Brain microvascular endothelial cell (primary cell): ENCODE results near the gene CAMK2A.

ENCODE experiments used
- DNase-seq: peaks from one replicate; pipeline ENCODE4 v3.0.0-alpha.2; 2020
- H3K27ac ChIP-seq: fragments of 250-450 bp; sonication (Bioruptor Pico); 2 replicates; pipeline ENCODE4 v1.5.1; 2020; ENCODE audit warnings: mild to moderate bottlenecking, moderate library complexity
- H3K27me3 ChIP-seq: fragments of 250-450 bp; sonication (Bioruptor Pico); replicated peaks from 2 replicates; pipeline ENCODE4 v1.5.1; 2020; ENCODE audit warnings: mild to moderate bottlenecking
- H3K36me3 ChIP-seq: fragments of 250-450 bp; sonication (Bioruptor Pico); replicated peaks from 2 replicates; pipeline ENCODE4 v1.5.1; 2020; ENCODE audit warnings: mild to moderate bottlenecking
- H3K4me3 ChIP-seq: 2 replicates; pipeline ENCODE4 v1.5.1; 2011; ENCODE audit warnings: low read depth, mild to moderate bottlenecking, control low read depth, low read length, moderate library complexity
- in situ Hi-C: cut with HindIII; loops from 2 replicates; pipeline ENCODE4 v1.10.0; 2017; ENCODE audit warnings: low sequenced_read_pairs, low pct_ligation_motif_present
- TF ChIP-seq, protein P1 (sequence below): IDR thresholded peaks from 2 replicates; pipeline ENCODE4 v1.5.1; 2011; ENCODE audit warnings: low read depth, mild to moderate bottlenecking, moderate library complexity, low read length, control low read depth, inconsistent platforms; ENCODE audit errors: missing control alignments

Gene CAMK2A

DNA sequence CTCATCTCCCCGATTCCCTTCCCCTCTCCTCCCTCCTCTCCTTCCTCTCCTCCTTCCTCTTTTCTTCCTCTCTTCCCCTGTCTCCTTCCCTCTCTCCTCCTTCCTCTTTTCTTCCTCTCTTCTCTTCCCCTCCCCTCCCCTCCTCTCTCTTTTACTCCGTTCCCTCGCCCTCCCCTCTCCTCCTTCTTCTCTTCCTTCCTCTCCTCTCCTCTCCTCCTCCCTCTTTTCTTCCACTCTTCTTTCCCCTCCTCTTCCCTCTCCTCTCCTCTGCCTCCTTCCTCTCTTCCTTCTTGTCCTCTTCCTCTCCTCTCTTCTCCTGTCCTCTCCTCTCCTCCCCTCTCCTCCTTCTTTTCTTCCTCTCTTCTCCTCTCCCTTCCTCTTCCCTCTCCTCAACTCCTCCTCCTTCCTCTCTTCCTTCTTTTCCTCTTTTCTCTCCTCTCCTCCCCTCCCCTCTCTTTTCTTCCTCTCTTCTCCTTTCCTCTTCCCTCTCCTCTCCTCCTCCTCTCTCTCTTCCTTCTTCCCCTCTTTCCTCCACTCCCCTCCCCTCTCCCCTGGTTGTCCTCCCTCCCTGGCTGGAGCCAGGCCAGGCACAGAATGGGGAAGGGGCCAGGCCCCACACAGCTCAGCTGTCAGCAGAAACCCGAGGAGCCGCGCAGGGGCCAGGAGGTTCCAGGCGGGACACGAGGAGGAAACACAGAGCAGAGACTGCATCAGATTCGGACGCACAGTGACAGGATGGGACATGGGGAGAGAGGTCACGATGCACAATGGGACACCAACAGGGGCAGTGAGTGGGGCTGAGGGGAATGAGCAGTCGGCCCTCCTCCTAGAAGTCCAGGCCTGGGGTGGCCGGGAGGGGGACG is 48.0 kb downstream of the CAMK2A start:
- no peak overlapping the region for H3K27ac ChIP-seq
- in situ Hi-C loops, result no loop called here
- no peaks in the 10 kb centered on the region for H3K27me3 ChIP-seq
- H3K4me3 ChIP-seq, result no peak overlapping the region
- TF ChIP-seq, protein P1, sequence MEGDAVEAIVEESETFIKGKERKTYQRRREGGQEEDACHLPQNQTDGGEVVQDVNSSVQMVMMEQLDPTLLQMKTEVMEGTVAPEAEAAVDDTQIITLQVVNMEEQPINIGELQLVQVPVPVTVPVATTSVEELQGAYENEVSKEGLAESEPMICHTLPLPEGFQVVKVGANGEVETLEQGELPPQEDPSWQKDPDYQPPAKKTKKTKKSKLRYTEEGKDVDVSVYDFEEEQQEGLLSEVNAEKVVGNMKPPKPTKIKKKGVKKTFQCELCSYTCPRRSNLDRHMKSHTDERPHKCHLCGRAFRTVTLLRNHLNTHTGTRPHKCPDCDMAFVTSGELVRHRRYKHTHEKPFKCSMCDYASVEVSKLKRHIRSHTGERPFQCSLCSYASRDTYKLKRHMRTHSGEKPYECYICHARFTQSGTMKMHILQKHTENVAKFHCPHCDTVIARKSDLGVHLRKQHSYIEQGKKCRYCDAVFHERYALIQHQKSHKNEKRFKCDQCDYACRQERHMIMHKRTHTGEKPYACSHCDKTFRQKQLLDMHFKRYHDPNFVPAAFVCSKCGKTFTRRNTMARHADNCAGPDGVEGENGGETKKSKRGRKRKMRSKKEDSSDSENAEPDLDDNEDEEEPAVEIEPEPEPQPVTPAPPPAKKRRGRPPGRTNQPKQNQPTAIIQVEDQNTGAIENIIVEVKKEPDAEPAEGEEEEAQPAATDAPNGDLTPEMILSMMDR, result no peak
- no peaks in the 10 kb centered on the region for H3K36me3 ChIP-seq
- no peak for DNase-seq

DNA sequence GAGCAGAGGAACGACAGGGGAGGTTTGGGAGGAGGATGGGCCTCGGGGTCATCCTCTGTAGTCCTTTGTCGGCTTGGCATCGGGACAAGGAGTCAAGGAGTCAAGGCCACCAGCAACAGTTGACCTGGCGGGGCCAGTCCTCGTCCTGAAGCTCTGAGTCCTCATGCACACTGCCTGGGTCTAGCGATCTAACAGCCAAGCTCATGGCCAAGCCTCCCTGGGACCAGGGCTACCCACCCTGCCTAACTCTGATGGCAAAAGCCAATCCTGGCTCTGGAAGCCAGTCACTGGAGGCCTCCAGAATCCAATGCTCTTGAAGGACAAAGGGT is 49.8 kb downstream of the CAMK2A start:
- Histone ChIP-seq H3K27ac (no peak overlapping the region), H3K4me3 (no peak overlapping the region), H3K36me3 (no peaks in the 10 kb centered on the region), H3K27me3 (no peaks in the 10 kb centered on the region)
- DNase-seq, result no peak
- TF ChIP-seq, protein P1, result no peak
- in situ Hi-C loops, result no loop called here

DNA sequence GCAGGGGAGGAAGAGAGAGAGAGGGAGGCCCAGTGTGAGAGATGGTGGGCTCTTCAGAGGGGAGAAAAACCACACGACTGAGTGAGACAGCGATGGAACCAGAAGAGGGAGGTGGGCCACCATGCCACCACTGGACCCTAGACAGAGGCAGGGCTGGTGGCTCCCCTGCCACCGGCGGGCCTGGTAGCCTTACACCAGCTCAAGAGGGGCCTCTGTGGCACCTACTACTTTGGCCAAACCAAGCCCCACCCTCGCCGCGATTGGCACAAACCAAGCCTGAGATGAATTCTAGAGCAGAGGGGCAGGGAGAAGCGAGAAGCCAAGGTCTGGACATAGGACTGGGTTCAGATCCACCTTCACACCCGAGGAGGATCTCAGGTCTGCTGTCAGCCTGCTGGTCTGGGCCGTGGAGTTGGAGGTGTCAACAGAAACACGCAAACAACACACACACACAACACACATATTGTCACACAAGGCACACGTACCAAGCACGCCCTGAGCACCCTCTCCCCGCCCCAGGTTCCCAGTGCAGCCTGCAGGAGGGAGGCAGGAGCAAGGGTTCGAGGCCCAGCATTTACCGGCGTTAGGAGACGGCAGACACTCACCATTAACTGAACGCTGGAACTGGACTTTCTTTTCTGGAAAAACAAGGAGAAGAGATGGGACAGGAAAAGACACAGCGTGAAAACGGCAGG is 50.3 kb downstream of the CAMK2A start:
- in situ Hi-C loops, result no loop called here
- TF ChIP-seq, protein P1, result no peak
- no peak for DNase-seq

DNA sequence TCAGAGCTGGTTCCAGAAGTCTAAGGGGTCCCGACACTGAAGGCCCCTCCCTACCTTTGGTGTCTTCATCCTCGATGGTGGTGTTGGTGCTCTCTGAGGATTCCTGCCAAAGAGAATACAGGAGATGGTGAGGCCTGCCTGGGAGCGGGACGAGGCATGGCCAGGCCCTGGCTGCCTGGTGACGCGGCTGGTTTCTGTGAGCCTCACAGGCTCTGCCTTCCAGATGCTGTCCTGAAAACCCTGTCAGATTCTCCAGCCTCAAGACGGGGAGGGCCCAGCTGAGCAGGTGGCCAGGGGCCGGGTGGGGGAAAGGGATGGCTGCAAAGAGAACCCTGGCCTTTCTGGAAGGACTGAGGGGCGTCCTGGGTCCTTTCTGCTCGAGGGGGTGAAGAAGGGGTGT is 50.9 kb downstream of the CAMK2A start:
- no peaks in the 10 kb centered on the region for H3K36me3 ChIP-seq
- no peak overlapping the region for H3K27ac ChIP-seq
- H3K4me3 ChIP-seq, result no peak overlapping the region
- TF ChIP-seq, protein P1, result no peak
- in situ Hi-C loops, result no loop called here
- no peak for DNase-seq
- H3K27me3 ChIP-seq, result no peaks in the 10 kb centered on the region

More for the DNA sequence above, 50.3 kb downstream of the CAMK2A start:
- H3K27ac ChIP-seq, result no peak overlapping the region
- H3K36me3 ChIP-seq, result no peaks in the 10 kb centered on the region
- no peak overlapping the region for H3K4me3 ChIP-seq
- no peaks in the 10 kb centered on the region for H3K27me3 ChIP-seq

DNA sequence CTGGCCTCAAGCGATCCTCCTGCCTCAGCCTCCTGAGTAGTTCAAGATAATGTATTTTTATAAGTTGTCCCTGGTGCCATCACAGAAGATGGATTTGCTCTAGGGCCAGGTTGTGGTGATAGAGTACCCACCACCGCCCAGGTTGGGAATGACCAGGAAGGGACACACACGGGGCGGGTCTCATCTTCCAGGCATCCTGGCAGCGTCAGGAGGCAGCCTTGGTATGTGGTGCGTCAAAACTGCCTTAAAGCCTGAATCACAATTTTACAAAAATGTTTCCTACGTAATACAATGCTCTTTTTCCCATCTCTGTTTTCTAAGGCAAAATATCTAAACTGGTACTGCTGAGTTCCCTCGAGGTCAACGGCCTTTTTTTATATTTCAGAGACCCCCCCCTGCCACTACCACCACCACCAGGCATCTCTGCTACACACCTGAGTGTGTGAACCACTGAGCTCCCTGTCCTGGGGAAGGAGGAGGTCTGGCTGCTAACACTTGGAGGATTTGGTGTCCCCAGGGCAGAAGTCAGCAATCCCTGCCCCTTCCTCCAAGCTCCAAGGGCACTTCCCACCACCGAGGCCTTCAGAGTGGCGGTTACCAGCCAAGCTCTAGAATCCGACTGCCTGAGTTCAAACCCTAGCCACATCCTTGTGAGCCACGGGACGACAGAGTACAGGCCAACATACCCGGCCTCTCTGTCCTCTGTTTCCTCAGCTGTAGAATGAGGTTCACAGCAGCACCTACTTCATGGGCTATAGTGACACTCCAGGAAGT is 52.4 kb downstream of the CAMK2A start:
- no peaks in the 10 kb centered on the region for H3K36me3 ChIP-seq
- DNase-seq, result no peak
- H3K4me3 ChIP-seq, result no peak overlapping the region
- TF ChIP-seq, protein P1, result no peak
- in situ Hi-C loops, result no loop called here
- no peak overlapping the region for H3K27ac ChIP-seq
- no peaks in the 10 kb centered on the region for H3K27me3 ChIP-seq
